ENCODE data around the gene SYT11. TPM values are rescaled to one million over a fixed set of nuclear protein-coding genes. Genes with fewer than 3 reads are reported as not detected.
"Not testable (repeated sequence)": the region's sequence is repeated elsewhere in the genome, so short reads cannot be mapped to it uniquely, and the experiment has no call there.

SYT11 gene
- polyA plus RNA-seq, 3 donors = 5.1 to 11.0 (median 9.6) TPM

DNA sequence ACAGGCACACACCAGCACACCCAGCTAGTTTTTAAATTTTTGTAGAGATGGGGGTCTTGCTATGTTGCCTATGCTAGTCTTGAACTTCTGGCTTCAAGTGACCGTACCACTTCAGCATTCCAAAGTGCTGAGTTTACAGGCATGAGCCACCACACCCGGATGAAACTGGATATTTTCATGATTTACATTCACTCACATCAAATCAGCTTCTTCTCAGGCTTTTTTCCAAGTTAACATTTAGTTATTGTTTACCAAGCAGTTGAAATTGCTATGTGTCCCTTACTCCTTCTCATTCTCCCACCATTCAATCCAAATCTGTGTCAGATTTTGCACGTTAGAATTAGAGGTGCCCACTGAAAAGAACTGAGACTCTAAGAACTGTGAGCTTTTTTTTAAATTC, 33.4 kb downstream of the SYT11 start:
- Histone ChIP-seq H4K20me1 (ENCODE audit: insufficient read depth, low read length) (peaks cover 13% of the 10 kb centered on the region), H3K4me3 (replicated peaks in 1 of 3; ENCODE audit: low read depth in 2 of 3, low read length in 3 of 3) (no peak overlapping the region), H3K27ac (ENCODE audit: low read depth in 1 of 2, low read length in 2 of 2) (no peak overlapping the region), H3K4me2 (replicated peaks; ENCODE audit: extremely low read depth, low read length, poor library complexity, severe bottlenecking) (no peak overlapping the region), H3K4me1 (ENCODE audit: control insufficient read depth in 1 of 2, insufficient read depth in 2 of 2, low read length in 2 of 2) (peaks cover 10 to 14% of the 10 kb centered on the region in 2 donors), H3K9me3 (replicated peaks in 1 of 2; ENCODE audit: control insufficient read depth in 1 of 2, insufficient read depth in 1 of 2, low read length in 2 of 2) (no peaks in the 10 kb centered on the region), H2AFZ (ENCODE audit: insufficient read depth, low read depth, low read length, poor library complexity, severe bottlenecking) (no peak overlapping the region), H3K79me2 (ENCODE audit: insufficient read depth, low read length) (no peaks in the 10 kb centered on the region), H3K9ac (ENCODE audit: insufficient read depth, low read length, poor library complexity, severe bottlenecking) (no peak overlapping the region), H3K27me3 (ENCODE audit: control insufficient read depth in 2 of 2, insufficient read depth in 2 of 2, low read length in 2 of 2) (no peaks in the 10 kb centered on the region), H3K36me3 (replicated peaks in 1 of 2; ENCODE audit: control insufficient read depth in 1 of 2, insufficient read depth in 2 of 2, low read length in 2 of 2) (peaks cover 11 to 19% of the 10 kb centered on the region in 2 donors)
- DNase-seq = no peak
- 83% methylated on average over 1 of the region's 3 CpGs for WGBS (ENCODE audit: insufficient coverage)
- Mint-ChIP-seq H3K27me3 (ENCODE audit: low read depth in 3 of 3) (no peaks in the 10 kb centered on the region), H3K9me3 (no peaks in the 10 kb centered on the region), H3K4me1 (peaks cover 14% of the 10 kb centered on the region), H3K36me3 (peaks cover 17 to 21% of the 10 kb centered on the region in 2 donors), H3K27ac (peak overlapping the region in 3 of 7 donors; percentile 82 to 87 (median 86)), H3K4me3 (no peak overlapping the region)
- TF ChIP-seq CTCF (IDR thresholded peaks at IDR 0.05) = no peak
- intact Hi-C loops (cut with micrococcal nuclease) = no loop called here

GRCh38 chr1:155893389-155894142, 34.2 kb downstream of the SYT11 start:
- Histone ChIP-seq H2AFZ (ENCODE audit: insufficient read depth, low read depth, low read length, poor library complexity, severe bottlenecking) (no peak overlapping the region), H3K4me1 (ENCODE audit: control insufficient read depth in 1 of 2, insufficient read depth in 2 of 2, low read length in 2 of 2) (peaks cover 10 to 14% of the 10 kb centered on the region in 2 donors), H3K9me3 (replicated peaks in 1 of 2; ENCODE audit: control insufficient read depth in 1 of 2, insufficient read depth in 1 of 2, low read length in 2 of 2) (no peaks in the 10 kb centered on the region), H3K4me3 (replicated peaks in 1 of 3; ENCODE audit: low read depth in 2 of 3, low read length in 3 of 3) (peak overlapping the region in 1 of 3 experiments; percentile 21), H3K36me3 (replicated peaks in 1 of 2; ENCODE audit: control insufficient read depth in 1 of 2, insufficient read depth in 2 of 2, low read length in 2 of 2) (peaks cover 17 to 26% of the 10 kb centered on the region in 2 donors), H3K27ac (ENCODE audit: low read depth in 1 of 2, low read length in 2 of 2) (peak overlapping the region; percentile 4 to 31), H3K79me2 (ENCODE audit: insufficient read depth, low read length) (no peaks in the 10 kb centered on the region), H3K4me2 (replicated peaks; ENCODE audit: extremely low read depth, low read length, poor library complexity, severe bottlenecking) (peak overlapping the region; percentile 14), H3K9ac (ENCODE audit: insufficient read depth, low read length, poor library complexity, severe bottlenecking) (no peak overlapping the region), H4K20me1 (ENCODE audit: insufficient read depth, low read length) (peaks cover 18% of the 10 kb centered on the region), H3K27me3 (ENCODE audit: control insufficient read depth in 2 of 2, insufficient read depth in 2 of 2, low read length in 2 of 2) (no peaks in the 10 kb centered on the region)
- peak overlapping the region; percentile 48 to 87 (median 83) for H3K27ac Mint-ChIP-seq
- H3K9me3 Mint-ChIP-seq = no peaks in the 10 kb centered on the region
- DNase-seq = peak; percentile 59 to 73 (median 60)
- H3K27me3 Mint-ChIP-seq (ENCODE audit: low read depth in 3 of 3) = no peaks in the 10 kb centered on the region
- no peak overlapping the region for H3K4me3 Mint-ChIP-seq
- H3K36me3 Mint-ChIP-seq = peaks cover 22 to 25% of the 10 kb centered on the region in 2 donors
- no peak for TF ChIP-seq CTCF (IDR thresholded peaks at IDR 0.05)
- 37% methylated on average over 6 of the region's 10 CpGs for WGBS (ENCODE audit: insufficient coverage)
- H3K4me1 Mint-ChIP-seq = peaks cover 14% of the 10 kb centered on the region
- intact Hi-C loops (cut with micrococcal nuclease) = no loop called here

DNA sequence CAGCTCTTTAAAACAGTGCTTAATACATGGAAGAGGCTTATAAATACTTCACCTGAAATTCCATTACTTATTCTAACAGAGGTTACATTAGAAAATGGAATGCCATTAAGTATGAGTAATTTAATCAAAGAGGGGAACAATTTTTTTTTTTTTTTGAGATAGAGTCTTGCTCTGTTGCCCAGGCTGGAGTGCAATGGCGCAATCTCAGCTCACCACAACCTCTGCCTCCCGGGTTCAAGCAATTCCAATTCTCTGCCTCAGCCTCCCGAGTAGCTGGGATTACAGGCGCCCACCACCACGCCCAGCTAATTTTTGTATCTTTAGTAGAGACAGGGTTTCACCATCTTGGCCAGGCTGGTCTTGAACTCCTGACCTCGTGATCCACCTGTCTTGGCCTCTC, 36.2 kb downstream of the SYT11 start:
- not testable (repeated sequence) for H3K4me3 Mint-ChIP-seq; H3K9me3 ChIP-seq (replicated peaks in 1 of 2; ENCODE audit: control insufficient read depth in 1 of 2, insufficient read depth in 1 of 2, low read length in 2 of 2); H3K9me3 Mint-ChIP-seq; H3K27me3 Mint-ChIP-seq (ENCODE audit: low read depth in 3 of 3); H3K79me2 ChIP-seq (ENCODE audit: insufficient read depth, low read length); H3K4me2 ChIP-seq (replicated peaks; ENCODE audit: extremely low read depth, low read length, poor library complexity, severe bottlenecking); DNase-seq; H3K27me3 ChIP-seq (ENCODE audit: control insufficient read depth in 2 of 2, insufficient read depth in 2 of 2, low read length in 2 of 2); H2AFZ ChIP-seq (ENCODE audit: insufficient read depth, low read depth, low read length, poor library complexity, severe bottlenecking); H3K9ac ChIP-seq (ENCODE audit: insufficient read depth, low read length, poor library complexity, severe bottlenecking); H3K4me3 ChIP-seq (replicated peaks in 1 of 3; ENCODE audit: low read depth in 2 of 3, low read length in 3 of 3); H3K27ac ChIP-seq (ENCODE audit: low read depth in 1 of 2, low read length in 2 of 2)
- no CpG with 5 or more reads among the region's 6 CpGs for WGBS (ENCODE audit: insufficient coverage)
- Mint-ChIP-seq H3K27ac (peak overlapping the region in 3 of 7 donors; percentile 2 to 46 (median 26)), H3K36me3 (peaks cover 41 to 45% of the 10 kb centered on the region in 2 donors), H3K4me1 (peaks cover 14% of the 10 kb centered on the region)
- Histone ChIP-seq H4K20me1 (ENCODE audit: insufficient read depth, low read length) (peaks cover 38% of the 10 kb centered on the region), H3K4me1 (ENCODE audit: control insufficient read depth in 1 of 2, insufficient read depth in 2 of 2, low read length in 2 of 2) (peaks cover 10 to 14% of the 10 kb centered on the region in 2 donors), H3K36me3 (replicated peaks in 1 of 2; ENCODE audit: control insufficient read depth in 1 of 2, insufficient read depth in 2 of 2, low read length in 2 of 2) (peaks cover 38 to 46% of the 10 kb centered on the region in 2 donors)
- intact Hi-C loops (cut with micrococcal nuclease) = loop anchor here in 1 of 2 donors (5.0 kb wide), 1 partner anchor 33 kb away; no protein-coding TSS in a partner anchor
